ENCODE measurements around the gene CD300LD.

The CD300LD gene

DNA sequence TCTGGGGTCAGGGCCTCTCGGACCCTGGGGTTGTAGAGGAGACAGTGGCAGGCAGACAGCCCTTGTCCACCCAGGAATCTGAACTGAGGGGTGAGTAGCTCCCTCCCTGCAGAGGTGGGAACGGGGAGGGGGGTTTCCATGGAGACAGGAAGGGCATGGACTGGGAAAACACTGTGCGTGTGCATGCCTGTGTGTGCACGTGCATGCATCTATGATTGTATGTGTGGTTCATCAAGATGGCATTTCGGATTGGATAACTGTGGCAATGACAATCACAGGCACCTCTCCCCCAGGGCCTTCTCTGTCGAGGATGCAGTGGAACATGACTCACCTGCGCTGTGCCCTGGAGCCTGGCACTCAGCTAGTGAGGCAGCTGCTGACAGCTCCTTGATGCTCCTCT, 40.0 kb downstream of the CD300LD start:
- TF ChIP-seq POLR2A (IDR thresholded peaks at IDR 0.05; ENCODE audit: low read depth, low read length), result no peak
- DNase-seq (ENCODE audit: insufficient read length, low spot score) (no peak), FAIRE-seq (no peak)

DNA sequence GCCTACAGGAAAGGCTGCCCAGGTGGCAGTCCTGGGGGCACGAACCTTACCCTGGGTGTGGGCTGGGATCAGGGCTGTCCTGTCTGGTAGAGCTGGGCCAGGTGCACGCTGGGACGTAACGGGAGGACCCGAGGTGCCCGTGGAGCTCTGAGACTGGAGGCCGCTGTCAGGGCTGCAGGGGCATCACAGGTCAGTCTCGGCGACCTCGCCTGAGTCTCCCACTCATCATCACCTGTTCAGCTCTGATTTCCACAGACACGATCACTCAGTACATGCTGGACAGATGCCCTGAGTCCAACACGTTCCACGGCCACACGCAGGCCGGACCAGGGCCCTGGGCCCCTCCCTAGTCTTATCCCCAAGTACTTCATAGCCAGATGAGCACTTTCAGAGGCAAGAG, 41.5 kb downstream of the CD300LD start:
- FAIRE-seq (no peak), DNase-seq (ENCODE audit: insufficient read length, low spot score) (no peak)
- no peak for TF ChIP-seq POLR2A (IDR thresholded peaks at IDR 0.05; ENCODE audit: low read depth, low read length)

DNA sequence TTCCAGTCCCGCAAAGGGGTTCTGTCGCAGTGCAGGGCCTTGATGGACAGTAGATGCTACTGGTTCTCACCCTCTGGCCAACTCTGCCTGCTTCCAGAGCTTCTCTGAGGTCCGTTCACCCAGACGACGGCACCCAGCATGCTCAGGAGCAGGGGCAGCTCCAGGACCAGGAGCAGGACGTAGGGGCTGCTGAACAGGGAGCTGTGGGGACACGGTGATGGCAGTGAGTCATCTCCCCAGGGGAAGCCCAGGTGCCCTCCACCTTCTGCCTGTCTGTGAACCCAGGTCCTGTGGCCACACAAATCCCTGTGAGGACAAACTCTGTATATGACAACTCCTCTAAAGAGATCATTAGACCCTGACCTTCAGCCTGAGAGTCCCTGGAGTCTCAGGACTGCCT, 42.7 kb downstream of the CD300LD start:
- DNase-seq (ENCODE audit: insufficient read length, low spot score), result no peak
- TF ChIP-seq POLR2A (IDR thresholded peaks at IDR 0.05; ENCODE audit: low read depth, low read length), result no peak
- no peak for FAIRE-seq

DNA sequence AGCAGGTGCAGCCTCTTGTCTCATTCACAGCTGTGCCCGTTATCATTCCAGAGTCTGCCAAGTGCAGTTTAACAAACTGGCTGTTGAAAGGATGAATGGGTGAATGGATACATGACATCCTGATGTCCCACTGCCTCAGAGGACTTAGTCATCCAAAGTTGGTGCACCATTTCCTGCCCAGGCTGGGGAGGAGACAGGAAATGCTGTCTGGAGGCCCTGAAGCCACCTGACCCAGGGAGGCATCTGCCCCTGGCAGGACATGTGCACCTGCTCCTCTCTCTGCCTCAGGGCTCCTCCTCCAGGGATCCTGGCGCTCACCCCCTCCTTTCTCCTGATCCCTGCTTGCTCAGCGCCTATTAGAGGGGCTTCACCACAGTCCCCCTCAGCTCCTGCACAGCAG, 44.3 kb downstream of the CD300LD start:
- TF ChIP-seq POLR2A (IDR thresholded peaks at IDR 0.05; ENCODE audit: low read depth, low read length), result no peak
- FAIRE-seq, result no peak
- peak; percentile 32 for DNase-seq (ENCODE audit: insufficient read length, low spot score)

DNA sequence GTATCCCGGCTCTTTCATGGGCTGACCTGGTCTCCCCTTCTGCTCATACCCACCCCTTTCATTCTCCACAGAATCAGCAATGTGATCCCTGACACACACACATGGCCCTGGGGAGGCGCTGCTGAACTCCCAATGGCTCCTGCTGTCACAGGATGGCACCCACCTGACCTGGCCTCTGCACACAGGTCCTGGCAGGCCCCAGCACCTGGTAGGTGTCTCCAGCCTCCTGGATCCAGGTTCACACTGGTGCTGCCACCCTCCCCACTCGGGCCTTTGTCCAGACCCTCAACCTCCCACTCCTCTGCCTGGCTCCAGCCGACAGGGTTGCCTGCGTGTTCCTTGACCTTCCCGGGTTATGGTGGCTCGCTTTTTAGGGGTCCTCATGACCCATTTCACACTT, 44.8 kb downstream of the CD300LD start:
- FAIRE-seq (no peak), DNase-seq (ENCODE audit: insufficient read length, low spot score) (no peak)
- no peak for TF ChIP-seq POLR2A (IDR thresholded peaks at IDR 0.05; ENCODE audit: low read depth, low read length)

DNA sequence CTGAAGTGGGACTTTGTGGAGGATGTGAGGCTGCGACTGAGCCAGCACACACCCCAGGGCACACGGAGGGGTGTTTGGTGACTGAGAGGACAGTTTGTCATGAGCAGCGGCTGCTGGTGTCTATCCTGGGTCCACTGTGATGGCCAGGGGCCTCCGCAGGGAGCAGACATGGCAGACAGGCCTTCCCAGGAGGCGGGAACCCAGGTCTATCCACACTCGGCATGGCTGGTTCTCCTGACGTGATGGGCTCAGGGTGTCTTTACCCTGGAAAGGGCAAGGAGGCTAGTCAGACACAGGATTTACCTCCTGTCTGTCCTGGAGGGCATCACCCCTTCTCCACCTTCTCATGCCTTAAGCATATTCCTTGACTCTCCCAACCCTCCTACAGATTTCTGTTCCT, 45.5 kb downstream of the CD300LD start:
- FAIRE-seq (no peak), DNase-seq (ENCODE audit: insufficient read length, low spot score) (no peak)

DNA sequence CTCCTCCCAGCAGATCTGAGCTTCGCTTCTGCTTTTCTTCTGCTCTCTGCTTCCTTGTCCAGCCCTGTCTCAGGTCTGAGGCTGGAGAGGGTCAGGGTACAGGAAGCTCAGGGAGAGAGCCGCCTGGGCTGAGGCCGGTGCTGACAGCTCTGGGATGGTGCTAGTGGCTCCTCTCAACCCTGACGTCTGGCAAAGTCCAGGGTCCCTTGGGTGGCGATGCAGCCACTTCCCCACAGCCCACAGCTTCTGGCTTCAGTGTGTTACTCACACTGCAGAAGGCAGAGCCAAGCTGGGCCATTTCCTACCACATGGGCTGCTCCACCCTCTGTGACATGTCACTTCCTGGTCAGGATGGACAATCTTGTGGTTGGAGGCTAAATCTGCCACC, 46.2 kb downstream of the CD300LD start, which contains the start of gene CD300C:
CD300C (minus strand) TSS at position 273 of the 388 bp plus-strand sequence. CDS start 333 bp downstream, outside the sequence.
- peak; percentile 30; the same call in 1 of the 2 replicates for TF ChIP-seq POLR2A (IDR thresholded peaks at IDR 0.05; ENCODE audit: low read depth, low read length)
- FAIRE-seq, result no peak
- DNase-seq (ENCODE audit: insufficient read length, low spot score), result no peak

More for the DNA sequence above, 45.5 kb downstream of the CD300LD start:
- TF ChIP-seq POLR2A (IDR thresholded peaks at IDR 0.05; ENCODE audit: low read depth, low read length), result no peak

DNA sequence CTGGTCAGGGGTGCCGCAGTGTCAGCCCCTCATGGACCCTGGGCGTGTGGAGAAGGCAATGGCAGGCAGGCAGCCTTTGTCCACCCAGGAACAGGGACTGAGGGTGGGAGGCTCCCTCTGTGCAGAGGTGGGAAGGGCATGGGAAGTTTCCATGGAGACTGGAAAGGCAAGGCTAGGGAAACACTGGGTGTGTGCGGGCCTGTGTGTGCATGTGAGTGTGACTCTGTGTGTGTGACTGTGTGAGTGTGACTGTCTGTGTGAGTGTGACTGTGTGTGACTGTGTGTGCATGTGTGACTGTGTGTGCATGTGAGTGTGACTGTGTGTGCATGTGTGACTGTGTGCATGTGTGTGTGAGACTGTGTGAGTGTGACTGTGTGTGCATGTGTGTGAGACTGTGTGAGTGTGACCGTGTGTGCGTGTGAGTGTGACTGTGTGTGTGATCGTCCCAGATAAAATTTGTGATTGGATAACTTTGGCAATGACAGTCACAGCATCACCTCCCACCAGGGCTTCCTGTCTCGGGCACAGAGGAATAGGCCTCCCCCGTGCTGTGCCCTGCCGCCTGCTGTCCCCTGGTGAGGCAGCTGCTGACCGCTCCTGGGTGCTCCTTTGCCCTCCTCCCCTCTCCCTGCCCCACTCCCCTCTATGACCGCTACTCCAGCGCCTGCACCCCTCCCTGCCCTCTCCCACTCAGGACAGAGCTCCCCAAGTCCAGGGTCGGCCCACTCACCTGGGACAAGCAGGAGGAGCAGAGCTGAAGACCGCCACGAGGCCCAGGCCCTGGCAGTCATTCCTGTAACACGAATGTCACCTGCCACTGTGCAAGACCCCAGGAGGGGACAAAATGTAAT, 46.9 kb downstream of the CD300LD start:
- no peak for DNase-seq (ENCODE audit: insufficient read length, low spot score)
- TF ChIP-seq POLR2A (IDR thresholded peaks at IDR 0.05; ENCODE audit: low read depth, low read length), result no peak
- no peak for FAIRE-seq

DNA sequence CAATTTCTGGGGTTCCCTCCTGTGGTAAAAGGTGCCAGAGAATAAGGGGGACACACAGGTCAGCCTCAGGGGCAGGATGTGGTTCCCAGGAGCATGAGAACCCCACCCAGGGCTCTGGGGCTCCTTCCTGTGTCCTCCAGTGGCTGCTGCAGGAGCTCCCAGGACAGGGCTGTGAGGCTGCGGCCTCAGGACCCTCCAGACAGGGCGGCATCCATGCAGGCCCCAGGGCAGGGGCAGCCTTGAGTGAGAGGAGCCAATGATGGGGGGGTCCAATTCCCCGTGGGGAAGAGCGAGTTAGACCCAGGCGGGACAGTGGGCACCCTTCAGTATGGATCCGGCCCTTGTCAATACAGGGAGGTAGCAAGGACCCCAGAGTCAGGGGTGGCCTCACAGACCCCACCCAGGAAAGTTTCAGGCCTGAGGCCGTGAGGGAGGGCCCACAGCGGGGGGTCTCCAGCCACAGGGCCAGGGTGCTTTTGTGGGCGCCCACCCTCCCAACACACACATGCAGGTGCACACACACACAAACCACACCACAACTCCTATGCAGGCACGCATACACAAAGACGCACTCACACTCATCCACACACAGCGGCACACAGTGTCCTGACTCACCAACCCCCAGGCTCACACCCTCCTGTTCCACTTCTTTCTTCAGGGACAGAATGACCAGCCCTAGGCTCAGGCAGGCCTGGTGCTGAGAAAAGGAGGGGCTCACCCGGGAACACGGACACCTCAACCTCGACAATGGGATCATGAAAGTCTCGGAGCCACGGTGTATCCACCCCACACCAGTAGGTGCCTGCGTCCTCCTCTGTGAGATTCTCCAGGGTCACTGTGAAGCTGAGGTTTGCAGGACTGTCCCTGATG, 48.0 kb downstream of the CD300LD start:
- FAIRE-seq (no peak), DNase-seq (ENCODE audit: insufficient read length, low spot score) (no peak)
- TF ChIP-seq POLR2A (IDR thresholded peaks at IDR 0.05; ENCODE audit: low read depth, low read length), result no peak

DNA sequence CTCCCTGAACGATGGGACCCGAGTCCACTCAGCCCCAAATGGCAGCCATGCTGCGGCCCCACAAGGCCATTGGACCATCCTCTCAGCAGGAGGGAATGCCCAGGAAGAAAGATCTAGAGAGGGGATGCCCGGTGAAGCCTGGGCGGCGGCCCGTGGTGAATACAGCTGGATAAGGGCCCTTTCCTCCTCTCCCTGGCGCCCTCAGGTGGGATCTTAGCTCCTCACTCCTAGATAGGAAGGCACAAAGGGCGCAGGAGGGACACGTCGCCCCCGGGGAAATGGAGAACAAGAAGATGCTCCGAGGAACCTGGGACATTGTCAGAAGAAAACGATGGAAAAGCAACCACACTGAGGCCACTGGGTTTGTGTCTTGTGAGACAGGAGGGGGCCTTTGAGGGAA, 48.7 kb downstream of the CD300LD start:
- TF ChIP-seq POLR2A (IDR thresholded peaks at IDR 0.05; ENCODE audit: low read depth, low read length), result no peak
- DNase-seq (ENCODE audit: insufficient read length, low spot score), result no peak
- FAIRE-seq, result no peak

DNA sequence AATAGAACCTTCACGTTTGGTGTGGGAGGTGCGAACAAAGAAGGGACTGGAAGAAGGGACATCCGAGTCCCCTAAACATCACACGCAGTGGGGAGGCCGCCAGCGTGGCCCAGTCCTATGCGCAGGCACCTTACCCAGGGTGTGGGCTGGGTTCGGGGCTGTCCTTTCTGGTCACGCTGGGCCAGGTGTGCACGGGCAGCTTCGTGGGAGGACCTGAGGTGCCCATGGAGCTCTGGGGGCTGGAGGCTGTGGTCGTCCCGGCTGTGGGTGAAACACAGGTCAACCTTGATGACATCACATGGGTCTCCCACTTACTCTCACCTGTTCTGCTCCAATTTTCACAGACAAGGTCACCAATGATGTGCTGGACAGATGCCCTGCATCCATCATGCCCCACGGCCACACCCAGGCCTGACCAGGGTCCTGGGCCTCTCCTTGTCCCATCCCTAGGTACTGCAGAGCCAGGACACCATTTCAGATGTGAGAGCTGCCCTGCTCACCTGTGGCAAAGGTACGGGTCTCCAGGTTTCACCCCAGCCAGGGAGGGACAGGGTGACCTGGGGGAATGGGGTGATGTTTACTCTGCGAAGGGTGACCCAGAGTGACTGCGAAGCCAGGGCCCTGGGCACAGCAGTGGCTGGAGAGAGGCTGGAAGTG, 49.2 kb downstream of the CD300LD start:
- FAIRE-seq (no peak), DNase-seq (ENCODE audit: insufficient read length, low spot score) (no peak)
- TF ChIP-seq POLR2A (IDR thresholded peaks at IDR 0.05; ENCODE audit: low read depth, low read length), result no peak

DNA sequence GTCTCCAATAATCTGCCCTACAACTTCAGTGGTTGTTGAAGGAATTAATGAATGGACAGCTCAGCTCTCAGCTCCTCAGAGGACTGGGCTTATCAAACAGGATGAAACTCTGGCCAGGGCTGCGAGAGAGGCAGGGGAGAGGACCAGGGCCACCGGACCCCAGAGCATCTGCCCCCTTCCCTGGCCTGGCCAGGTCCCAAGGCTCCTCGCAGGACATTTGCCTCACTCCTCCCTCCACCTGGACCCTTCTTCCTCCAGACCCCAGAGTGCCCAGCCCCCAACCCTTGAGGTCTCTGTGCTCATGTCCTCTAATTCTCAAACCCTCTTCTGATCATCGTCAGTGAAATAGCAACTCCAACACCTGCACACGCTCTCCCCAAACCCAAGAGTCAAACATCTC, 49.9 kb downstream of the CD300LD start:
- no peak for TF ChIP-seq POLR2A (IDR thresholded peaks at IDR 0.05; ENCODE audit: low read depth, low read length)
- no peak for DNase-seq (ENCODE audit: insufficient read length, low spot score)
- FAIRE-seq, result no peak

DNA sequence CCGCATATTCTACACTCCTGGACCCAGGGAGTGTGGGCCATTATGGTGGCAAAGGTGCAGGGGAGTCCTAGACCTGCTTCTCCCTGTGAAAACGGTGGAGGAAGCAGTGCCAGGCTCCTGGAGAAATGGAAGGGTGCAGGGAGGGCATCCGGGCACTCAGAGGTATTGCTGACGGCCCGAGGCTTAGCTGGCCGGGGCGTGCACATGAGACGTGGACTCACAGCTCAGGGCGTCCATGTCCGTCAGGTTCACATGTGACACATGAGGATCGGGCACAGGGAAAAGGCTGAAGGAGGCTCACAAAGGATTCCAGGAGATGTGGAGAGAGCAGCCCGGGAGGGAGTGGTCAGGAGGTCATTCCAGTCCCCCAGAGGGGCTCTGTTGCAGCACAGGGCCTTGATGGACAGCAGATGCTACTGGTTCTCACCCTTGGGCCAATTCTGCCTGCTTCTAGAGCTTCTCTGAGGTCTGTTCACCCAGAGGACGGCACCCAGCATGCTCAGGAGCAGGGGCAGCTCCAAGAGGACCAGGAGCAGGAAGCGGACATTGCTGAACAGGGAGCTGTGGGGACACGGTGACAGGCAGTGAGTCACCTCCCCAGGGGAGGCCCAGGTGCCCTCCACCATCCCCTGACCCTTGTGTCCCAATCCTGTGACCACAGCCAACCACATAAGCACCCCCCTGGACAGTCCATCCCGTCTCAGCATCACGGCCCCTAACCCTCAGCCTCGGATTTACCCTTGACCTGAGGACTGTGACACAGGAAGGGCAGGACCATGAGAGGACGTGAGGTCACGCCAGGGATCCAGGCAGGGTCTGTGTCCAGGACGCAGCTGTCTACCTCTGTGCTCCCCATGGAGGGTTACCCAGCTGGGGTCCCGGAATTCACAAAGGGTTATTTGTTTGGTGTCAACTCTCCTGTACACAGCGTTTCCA, 50.6 kb downstream of the CD300LD start:
- FAIRE-seq (no peak), DNase-seq (ENCODE audit: insufficient read length, low spot score) (no peak)
- TF ChIP-seq POLR2A (IDR thresholded peaks at IDR 0.05; ENCODE audit: low read depth, low read length), result no peak
